GM19328 (cell line): ENCODE measurements around the gene LRFN4.

Source experiments
- ATAC-seq: cut with Tn5 transposase; IDR thresholded peaks from one replicate; pipeline ENCODE4 v1.9.1; 2021; ENCODE audit warnings: mild to moderate bottlenecking, moderate library complexity; ENCODE audit not compliant: unreplicated experiment

The LRFN4 gene

GRCh38 chr11:66857927-66858185 is 992 bp downstream of the LRFN4 start:
- no peak for ATAC-seq

- no peak for ATAC-seq
Observed at GRCh38 chr11:66858186-66858938, 1.5 kb downstream of the LRFN4 start.

GRCh38 chr11:66858939-66859685 is 2.2 kb downstream of the LRFN4 start:
- ATAC-seq = no peak

GRCh38 chr11:66859686-66860448 is 3.0 kb downstream of the LRFN4 start:
- ATAC-seq = no peak

GRCh38 chr11:66860449-66860831 is 3.6 kb downstream of the LRFN4 start:
- ATAC-seq = no peak

- no peak for ATAC-seq
Observed at GRCh38 chr11:66861038-66861773, 4.3 kb downstream of the LRFN4 start.

GRCh38 chr11:66861774-66862558 is 5.1 kb downstream of the LRFN4 start:
- ATAC-seq = no peak

- no peak for ATAC-seq
Observed at GRCh38 chr11:66862559-66863037, 5.7 kb downstream of the LRFN4 start.

GRCh38 chr11:66863428-66864125 is 6.7 kb downstream of the LRFN4 start:
- ATAC-seq = no peak

- ATAC-seq = no peak
Observed at GRCh38 chr11:66864172-66864901, 7.5 kb downstream of the LRFN4 start.

GRCh38 chr11:66864924-66865697 is 8.2 kb downstream of the LRFN4 start:
- no peak for ATAC-seq

- ATAC-seq = no peak
Observed at GRCh38 chr11:66866007-66866406, 9.1 kb downstream of the LRFN4 start.

- no peak for ATAC-seq
Observed at GRCh38 chr11:66866511-66866986, 9.7 kb downstream of the LRFN4 start.

GRCh38 chr11:66867425-66868040 is 10.7 kb downstream of the LRFN4 start:
- ATAC-seq = no peak

- ATAC-seq = no peak
Observed at GRCh38 chr11:66868082-66868725, 11.3 kb downstream of the LRFN4 start.

GRCh38 chr11:66868726-66869566 is 12.1 kb downstream of the LRFN4 start:
- ATAC-seq = peak; percentile 47
